ENCODE measurements around the gene GALNT17. TPM values are rescaled to one million over a fixed set of nuclear protein-coding genes. Genes with fewer than 3 reads are reported as not detected.

Gene GALNT17
- total RNA-seq, 1 donor from 2014 or later, result 20.2 TPM

DNA sequence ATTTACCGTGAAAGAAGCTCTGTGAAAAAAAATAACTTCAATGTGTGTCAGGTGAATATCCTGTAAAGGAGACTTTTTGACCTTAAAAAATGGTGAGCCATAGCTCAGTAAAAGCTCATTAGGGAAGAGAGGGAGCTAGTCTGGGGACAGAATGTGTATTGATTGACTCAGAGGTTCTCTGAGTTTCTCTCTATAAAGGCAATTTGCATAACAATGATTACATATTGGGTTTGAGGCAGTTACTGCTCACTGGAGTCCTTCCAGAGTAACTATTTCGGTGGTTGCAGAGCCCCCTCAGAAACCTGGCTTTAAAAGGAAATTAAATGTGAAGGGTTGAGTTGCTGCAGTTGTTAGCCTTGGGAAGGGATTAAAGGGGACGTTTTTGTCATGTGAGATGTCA is 181.6 kb downstream of the GALNT17 start:
- Mint-ChIP-seq H3K4me3 (no peak overlapping the region), H3K36me3 (peaks cover 7% of the 10 kb centered on the region), H3K4me1 (ENCODE audit: unreplicated experiment) (peaks cover 9% of the 10 kb centered on the region), H3K9me3 (peaks cover 9% of the 10 kb centered on the region), H3K27ac (no peak overlapping the region), H3K27me3 (no peaks in the 10 kb centered on the region)
- no peak for DNase-seq (ENCODE audit: extremely low spot score, unreplicated experiment)
- TF ChIP-seq CTCF (conservative IDR thresholded peaks at IDR 0.05), result no peak

DNA sequence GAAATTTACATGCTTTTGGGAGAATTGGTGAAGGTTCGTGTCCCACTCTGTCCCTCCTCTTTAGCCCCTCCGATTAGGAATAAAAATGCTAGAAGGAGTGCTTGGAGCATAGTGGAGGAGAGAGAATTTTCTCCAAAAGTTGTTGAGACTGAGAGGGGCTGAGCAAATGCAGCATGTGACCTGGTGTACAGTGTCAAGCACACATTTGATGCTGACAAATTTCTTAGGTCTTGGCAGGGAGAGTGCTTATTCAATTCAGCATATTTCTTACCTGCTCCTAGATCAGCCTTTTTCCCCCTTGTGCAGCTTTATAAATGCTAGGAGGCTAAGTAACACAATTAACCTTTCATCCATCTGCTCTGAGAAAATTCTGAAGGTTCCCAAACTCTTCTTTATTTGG is 189.0 kb downstream of the GALNT17 start:
- Mint-ChIP-seq H3K36me3 (no peaks in the 10 kb centered on the region), H3K4me1 (ENCODE audit: unreplicated experiment) (peaks cover 13% of the 10 kb centered on the region)
- no peak for DNase-seq (ENCODE audit: extremely low spot score, unreplicated experiment)

GRCh38 chr7:71322201-71322600 is 190.3 kb downstream of the GALNT17 start:
- H3K27ac Mint-ChIP-seq, result no peak overlapping the region
- peaks cover 16% of the 10 kb centered on the region for H3K4me1 Mint-ChIP-seq (ENCODE audit: unreplicated experiment)
- H3K9me3 Mint-ChIP-seq, result peaks cover 9% of the 10 kb centered on the region
- no peak overlapping the region for H3K4me3 Mint-ChIP-seq
- H3K27me3 Mint-ChIP-seq, result no peaks in the 10 kb centered on the region
- H3K36me3 Mint-ChIP-seq, result no peaks in the 10 kb centered on the region
- DNase-seq (ENCODE audit: extremely low spot score, unreplicated experiment), result no peak
- no peak for TF ChIP-seq CTCF (conservative IDR thresholded peaks at IDR 0.05)

More for the DNA sequence above, 189.0 kb downstream of the GALNT17 start:
- Mint-ChIP-seq H3K9me3 (peaks cover 9% of the 10 kb centered on the region), H3K4me3 (no peak overlapping the region), H3K27ac (no peak overlapping the region), H3K27me3 (no peaks in the 10 kb centered on the region)
- TF ChIP-seq CTCF (conservative IDR thresholded peaks at IDR 0.05), result no peak

DNA sequence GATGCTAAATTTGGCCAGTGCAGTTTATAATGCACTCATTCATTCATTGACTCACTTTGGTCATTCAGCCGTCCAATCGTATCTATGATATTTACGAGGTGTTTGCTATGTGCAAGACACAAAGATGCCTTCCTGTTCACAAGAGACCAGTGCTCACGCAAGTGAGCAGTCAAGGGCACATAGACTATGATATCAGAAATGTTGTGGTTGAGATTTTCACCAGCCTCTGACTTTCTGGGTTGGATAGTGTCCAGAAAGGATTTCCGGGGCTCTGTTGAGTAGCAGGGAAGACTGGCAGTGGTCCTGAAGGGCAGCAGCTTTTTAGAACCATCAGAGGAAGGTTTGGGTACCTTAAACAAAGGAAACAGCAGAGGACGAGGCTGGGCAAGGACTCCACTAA is 191.8 kb downstream of the GALNT17 start:
- no peak for TF ChIP-seq CTCF (conservative IDR thresholded peaks at IDR 0.05)
- DNase-seq (ENCODE audit: extremely low spot score, unreplicated experiment), result no peak
- Mint-ChIP-seq H3K9me3 (peaks cover 9% of the 10 kb centered on the region), H3K4me1 (ENCODE audit: unreplicated experiment) (peaks cover 26% of the 10 kb centered on the region), H3K27me3 (no peaks in the 10 kb centered on the region), H3K4me3 (no peak overlapping the region), H3K27ac (no peak overlapping the region), H3K36me3 (no peaks in the 10 kb centered on the region)

GRCh38 chr7:71325151-71325550 is 193.2 kb downstream of the GALNT17 start:
- no peaks in the 10 kb centered on the region for H3K27me3 Mint-ChIP-seq
- H3K36me3 Mint-ChIP-seq, result no peaks in the 10 kb centered on the region
- H3K27ac Mint-ChIP-seq, result no peak overlapping the region
- no peak overlapping the region for H3K4me3 Mint-ChIP-seq
- no peak for TF ChIP-seq CTCF (conservative IDR thresholded peaks at IDR 0.05)
- peaks cover 35% of the 10 kb centered on the region for H3K4me1 Mint-ChIP-seq (ENCODE audit: unreplicated experiment)
- H3K9me3 Mint-ChIP-seq, result no peaks in the 10 kb centered on the region
- DNase-seq (ENCODE audit: extremely low spot score, unreplicated experiment), result no peak

DNA sequence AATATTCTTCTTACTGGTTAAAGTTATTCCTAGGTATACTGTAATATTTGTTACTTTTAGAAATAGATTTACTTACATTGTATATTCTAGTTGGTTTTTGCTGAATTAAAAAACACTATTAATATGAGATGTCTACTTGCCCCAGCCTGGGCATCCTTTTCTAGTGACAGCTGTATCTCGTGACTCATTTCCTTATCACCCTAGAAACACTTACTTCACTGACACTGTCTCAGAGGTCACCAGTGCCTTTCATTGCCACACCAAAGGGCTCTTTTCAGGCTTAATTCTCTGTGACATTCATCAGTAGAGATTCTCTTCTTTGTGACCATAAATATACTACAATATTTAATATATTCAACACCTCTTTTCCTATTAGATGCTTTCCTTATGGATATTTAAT is 194.7 kb downstream of the GALNT17 start:
- no peak for DNase-seq (ENCODE audit: extremely low spot score, unreplicated experiment)
- peaks cover 35% of the 10 kb centered on the region for H3K4me1 Mint-ChIP-seq (ENCODE audit: unreplicated experiment)
- no peak overlapping the region for H3K27ac Mint-ChIP-seq
- TF ChIP-seq CTCF (conservative IDR thresholded peaks at IDR 0.05), result no peak
- no peaks in the 10 kb centered on the region for H3K9me3 Mint-ChIP-seq
- no peaks in the 10 kb centered on the region for H3K36me3 Mint-ChIP-seq
- no peak overlapping the region for H3K4me3 Mint-ChIP-seq
- no peaks in the 10 kb centered on the region for H3K27me3 Mint-ChIP-seq
